Measurements from ENCODE around the gene NIFK. TPM values are rescaled to one million over a fixed set of nuclear protein-coding genes. Genes with fewer than 3 reads are reported as not detected.
"Not testable (repeated sequence)": the region's sequence is repeated elsewhere in the genome, so short reads cannot be mapped to it uniquely, and the experiment has no call there.

Gene NIFK
- total and polyA plus RNA-seq, 3 experiments from 2014 or later = 54.4 to 169 (median 167) TPM

GRCh38 chr2:121709776-121710469 lies 26.8 kb downstream of the NIFK start:
- Histone ChIP-seq H3K36me3 (ENCODE audit: insufficient read depth, low read length) (no peaks in the 10 kb centered on the region), H3K27me3 (ENCODE audit: insufficient read depth, low read length, poor library complexity, severe bottlenecking) (no peaks in the 10 kb centered on the region), H3K4me3 (ENCODE audit: low read length) (no peak overlapping the region), H3K27ac (ENCODE audit: low read depth, low read length) (no peak overlapping the region), H3K4me1 (ENCODE audit: insufficient read depth, low read length) (no peaks in the 10 kb centered on the region), H3K9me3 (ENCODE audit: low read length) (no peaks in the 10 kb centered on the region)
- H3K4me1 Mint-ChIP-seq = no peaks in the 10 kb centered on the region
- no peak for DNase-seq
- no peaks in the 10 kb centered on the region for H3K9me3 Mint-ChIP-seq
- peak overlapping the region in 3 of 8 donors; percentile 17 to 47 (median 38) for H3K27ac Mint-ChIP-seq
- H3K36me3 Mint-ChIP-seq = peaks cover 0 to 2% (median 0%) of the 10 kb centered on the region in 3 donors
- ChIA-PET CTCF (no interaction called here), POLR2A (no interaction called here)
- peaks cover 0 to 4% of the 10 kb centered on the region in 2 donors for H3K27me3 Mint-ChIP-seq
- H3K4me3 Mint-ChIP-seq = no peak overlapping the region

- Mint-ChIP-seq H3K9me3 (no peaks in the 10 kb centered on the region), H3K27me3 (peaks cover 0 to 4% of the 10 kb centered on the region in 2 donors), H3K36me3 (no peaks in the 10 kb centered on the region), H3K4me1 (no peaks in the 10 kb centered on the region), H3K27ac (peak overlapping the region in 3 of 8 donors; percentile 14 to 85 (median 39)), H3K4me3 (no peak overlapping the region)
- H3K4me1 ChIP-seq (ENCODE audit: insufficient read depth, low read length) = no peaks in the 10 kb centered on the region
- H3K36me3 ChIP-seq (ENCODE audit: insufficient read depth, low read length) = no peaks in the 10 kb centered on the region
- ChIA-PET CTCF (interaction anchor here (1.4 kb wide), 1 partner anchor 9 kb away, joined by 4 read pairs; no protein-coding TSS in a partner anchor), POLR2A (interaction anchor here (0.6 kb wide), 1 partner anchor 148 kb away, joined by 5 read pairs; no protein-coding TSS in a partner anchor)
- no peaks in the 10 kb centered on the region for H3K9me3 ChIP-seq (ENCODE audit: low read length)
- H3K27ac ChIP-seq (ENCODE audit: low read depth, low read length) = no peak overlapping the region
- DNase-seq = no peak
- H3K27me3 ChIP-seq (ENCODE audit: insufficient read depth, low read length, poor library complexity, severe bottlenecking) = no peaks in the 10 kb centered on the region
- H3K4me3 ChIP-seq (ENCODE audit: low read length) = no peak overlapping the region
Measured at GRCh38 chr2:121707920-121708361, 28.7 kb downstream of the NIFK start.

- Mint-ChIP-seq H3K27me3 (peaks cover 0 to 4% of the 10 kb centered on the region in 2 donors), H3K9me3 (no peaks in the 10 kb centered on the region), H3K36me3 (no peaks in the 10 kb centered on the region), H3K27ac (peak overlapping the region in 3 of 8 donors; percentile 24 to 39 (median 32)), H3K4me3 (no peak overlapping the region), H3K4me1 (peaks cover 2 to 3% (median 2%) of the 10 kb centered on the region in 3 donors)
- no peak overlapping the region for H3K27ac ChIP-seq (ENCODE audit: low read depth, low read length)
- CTCF ChIA-PET = interaction anchor here (1.4 kb wide), 1 partner anchor 8 kb away, joined by 4 read pairs; no protein-coding TSS in a partner anchor
- no peak overlapping the region for H3K4me3 ChIP-seq (ENCODE audit: low read length)
- no peaks in the 10 kb centered on the region for H3K4me1 ChIP-seq (ENCODE audit: insufficient read depth, low read length)
- POLR2A ChIA-PET = interaction anchor here (0.6 kb wide), 1 partner anchor 148 kb away, joined by 5 read pairs; no protein-coding TSS in a partner anchor
- no peaks in the 10 kb centered on the region for H3K9me3 ChIP-seq (ENCODE audit: low read length)
- no peaks in the 10 kb centered on the region for H3K27me3 ChIP-seq (ENCODE audit: insufficient read depth, low read length, poor library complexity, severe bottlenecking)
- H3K36me3 ChIP-seq (ENCODE audit: insufficient read depth, low read length) = no peaks in the 10 kb centered on the region
- DNase-seq = no peak
Measured at GRCh38 chr2:121707344-121707919, 29.2 kb downstream of the NIFK start.

GRCh38 chr2:121705958-121706357 lies 30.7 kb downstream of the NIFK start:
- H3K27ac Mint-ChIP-seq = peak overlapping the region in 1 of 8 donors; percentile 54
- H3K9me3 ChIP-seq (ENCODE audit: low read length) = no peaks in the 10 kb centered on the region
- H3K4me1 ChIP-seq (ENCODE audit: insufficient read depth, low read length) = peaks cover 7% of the 10 kb centered on the region
- H3K27ac ChIP-seq (ENCODE audit: low read depth, low read length) = no peak overlapping the region
- no peaks in the 10 kb centered on the region for H3K9me3 Mint-ChIP-seq
- no peak overlapping the region for H3K4me3 Mint-ChIP-seq
- no peaks in the 10 kb centered on the region for H3K36me3 Mint-ChIP-seq
- DNase-seq = no peak
- POLR2A ChIA-PET = no interaction called here
- peaks cover 14 to 15% (median 14%) of the 10 kb centered on the region in 3 donors for H3K4me1 Mint-ChIP-seq
- no peaks in the 10 kb centered on the region for H3K36me3 ChIP-seq (ENCODE audit: insufficient read depth, low read length)
- CTCF ChIA-PET = no interaction called here
- peaks cover 0 to 4% of the 10 kb centered on the region in 2 donors for H3K27me3 Mint-ChIP-seq
- no peaks in the 10 kb centered on the region for H3K27me3 ChIP-seq (ENCODE audit: insufficient read depth, low read length, poor library complexity, severe bottlenecking)
- no peak overlapping the region for H3K4me3 ChIP-seq (ENCODE audit: low read length)

- H3K4me1 ChIP-seq (ENCODE audit: insufficient read depth, low read length) = peaks cover 12% of the 10 kb centered on the region
- Mint-ChIP-seq H3K27me3 (peaks cover 0 to 2% of the 10 kb centered on the region in 2 donors), H3K27ac (peak overlapping the region in 1 of 8 donors; percentile 68), H3K4me3 (no peak overlapping the region), H3K4me1 (peaks cover 20 to 21% (median 20%) of the 10 kb centered on the region in 3 donors), H3K9me3 (no peaks in the 10 kb centered on the region), H3K36me3 (no peaks in the 10 kb centered on the region)
- H3K4me3 ChIP-seq (ENCODE audit: low read length) = no peak overlapping the region
- no peak overlapping the region for H3K27ac ChIP-seq (ENCODE audit: low read depth, low read length)
- DNase-seq = no peak
- H3K36me3 ChIP-seq (ENCODE audit: insufficient read depth, low read length) = no peaks in the 10 kb centered on the region
- POLR2A ChIA-PET = no interaction called here
- CTCF ChIA-PET = no interaction called here
- no peaks in the 10 kb centered on the region for H3K9me3 ChIP-seq (ENCODE audit: low read length)
- no peaks in the 10 kb centered on the region for H3K27me3 ChIP-seq (ENCODE audit: insufficient read depth, low read length, poor library complexity, severe bottlenecking)
Measured at GRCh38 chr2:121705390-121705789, 31.3 kb downstream of the NIFK start.

- H3K4me1 Mint-ChIP-seq = peaks cover 41 to 49% (median 49%) of the 10 kb centered on the region in 3 donors
Measured at GRCh38 chr2:121701761-121702160, 34.9 kb downstream of the NIFK start.

GRCh38 chr2:121699421-121700333 lies 37.0 kb downstream of the NIFK start:
- peaks cover 31% of the 10 kb centered on the region for H3K4me1 ChIP-seq (ENCODE audit: insufficient read depth, low read length)
- Mint-ChIP-seq H3K27ac (peak overlapping the region; percentile 97 to 100 (median 99)), H3K4me1 (peaks cover 41 to 49% (median 49%) of the 10 kb centered on the region in 3 donors), H3K9me3 (no peaks in the 10 kb centered on the region), H3K27me3 (no peaks in the 10 kb centered on the region), H3K4me3 (peak overlapping the region; percentile 73 to 91 (median 87)), H3K36me3 (no peaks in the 10 kb centered on the region)
- ChIA-PET CTCF (interaction anchor here (0.8 to 3.8 kb wide), 12 partner anchors 8 to 279 kb away, joined by 3 to 23 read pairs (median 4); partner anchors contain the start of genes NIFK and RNU4ATAC), POLR2A (interaction anchor here (0.5 to 2.9 kb wide), 8 partner anchors 37 to 266 kb away, joined by 3 to 44 read pairs (median 6); partner anchors contain the start of genes CLASP1, NIFK and RNU4ATAC)
- H3K4me3 ChIP-seq (ENCODE audit: low read length) = peak overlapping the region; percentile 58
- H3K27ac ChIP-seq (ENCODE audit: low read depth, low read length) = peak overlapping the region; percentile 85
- no peaks in the 10 kb centered on the region for H3K36me3 ChIP-seq (ENCODE audit: insufficient read depth, low read length)
- peak; percentile 74 to 96 (median 85) for DNase-seq
- H3K27me3 ChIP-seq (ENCODE audit: insufficient read depth, low read length, poor library complexity, severe bottlenecking) = no peaks in the 10 kb centered on the region
- H3K9me3 ChIP-seq (ENCODE audit: low read length) = no peaks in the 10 kb centered on the region

More at GRCh38 chr2:121701761-121702160, 34.9 kb downstream of the NIFK start:
- H3K36me3 Mint-ChIP-seq; H3K36me3 ChIP-seq (ENCODE audit: insufficient read depth, low read length); H3K9me3 ChIP-seq (ENCODE audit: low read length); H3K9me3 Mint-ChIP-seq; H3K27ac ChIP-seq (ENCODE audit: low read depth, low read length); H3K27me3 Mint-ChIP-seq; DNase-seq; H3K4me3 ChIP-seq (ENCODE audit: low read length); H3K27me3 ChIP-seq (ENCODE audit: insufficient read depth, low read length, poor library complexity, severe bottlenecking): not testable (repeated sequence)
- H3K4me1 ChIP-seq (ENCODE audit: insufficient read depth, low read length) = peaks cover 31% of the 10 kb centered on the region
- Mint-ChIP-seq H3K4me3 (peak overlapping the region in 4 of 7 donors; percentile 5 to 87 (median 36)), H3K27ac (peak overlapping the region; percentile 22 to 100 (median 99))
- CTCF ChIA-PET = interaction anchor here (1.1 to 3.8 kb wide), 3 partner anchors 17 to 171 kb away, joined by 3 to 23 read pairs (median 3); partner anchors contain the start of gene RNU4ATAC
- POLR2A ChIA-PET = interaction anchor here (0.5 kb wide), 1 partner anchor 186 kb away, joined by 5 read pairs; no protein-coding TSS in a partner anchor

Data from CD8-positive, alpha-beta memory T cell (primary cell).